HG03457 (cell line): ENCODE data around the gene DACH1.
"Not testable (repeated sequence)": the region's sequence is repeated elsewhere in the genome, so short reads cannot be mapped to it uniquely, and the experiment has no call there.

ENCODE experiments used
- ATAC-seq: cut with Tn5 transposase; IDR thresholded peaks from one replicate; pipeline ENCODE4 v1.9.1; 2021; ENCODE audit warnings: moderate number of reproducible peaks; ENCODE audit not compliant: unreplicated experiment

Gene DACH1

DNA sequence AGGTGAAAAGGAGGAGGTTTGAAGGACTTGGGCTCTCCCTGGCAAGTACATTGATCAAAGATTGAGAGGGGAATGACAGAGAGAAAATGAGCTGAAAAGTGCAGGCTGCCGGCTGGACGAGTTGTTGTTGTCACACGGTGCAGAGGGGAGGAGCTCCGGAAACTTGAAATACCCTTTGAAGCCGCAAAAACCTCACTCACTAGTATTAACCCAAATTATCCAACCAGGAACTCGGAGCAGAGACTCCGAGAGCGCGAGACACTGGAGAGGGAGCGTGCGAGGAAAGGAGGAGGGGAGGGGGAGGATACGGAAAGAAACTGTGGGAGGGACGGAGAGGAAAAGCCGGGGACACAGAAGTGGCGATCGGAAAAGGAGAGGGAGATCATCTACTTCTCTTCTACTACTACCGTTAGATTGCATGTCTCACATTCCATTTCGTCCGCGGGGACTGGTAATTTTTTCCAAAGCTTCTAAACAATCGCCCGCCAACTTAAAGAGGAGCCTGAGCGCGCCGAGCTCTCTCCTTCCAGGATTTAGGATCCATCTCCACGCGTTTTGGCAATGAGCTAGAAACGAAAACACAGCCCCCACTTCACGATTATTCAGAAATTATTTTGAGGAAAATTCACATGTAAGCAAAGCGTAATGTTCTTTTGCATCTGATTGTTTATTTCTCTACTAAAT is at the start of gene DACH1:
Gene DACH1, minus strand, starts transcription at position 74 of the 684 bp plus-strand sequence.
- no peak for ATAC-seq

DNA sequence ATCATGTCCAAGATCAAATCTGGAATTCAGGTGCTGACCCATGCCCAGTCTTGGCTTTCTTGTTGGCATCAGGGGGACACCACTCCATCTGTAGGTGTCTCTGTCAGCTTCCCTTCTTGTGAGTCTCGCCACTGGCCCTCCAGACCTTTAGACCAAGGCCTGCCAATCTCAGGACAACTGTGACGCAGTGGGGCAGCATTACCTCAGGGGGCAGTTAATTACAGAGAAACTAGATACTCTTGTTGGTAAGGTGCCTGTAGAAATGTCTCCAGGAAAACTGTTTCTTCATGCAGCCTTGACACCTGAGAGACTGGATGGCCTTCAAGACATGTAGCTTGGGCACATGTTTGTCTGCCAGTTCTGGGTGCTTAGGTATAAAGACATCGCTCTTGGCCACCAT is 46.7 kb upstream of the DACH1 start:
- ATAC-seq, result no peak

DNA sequence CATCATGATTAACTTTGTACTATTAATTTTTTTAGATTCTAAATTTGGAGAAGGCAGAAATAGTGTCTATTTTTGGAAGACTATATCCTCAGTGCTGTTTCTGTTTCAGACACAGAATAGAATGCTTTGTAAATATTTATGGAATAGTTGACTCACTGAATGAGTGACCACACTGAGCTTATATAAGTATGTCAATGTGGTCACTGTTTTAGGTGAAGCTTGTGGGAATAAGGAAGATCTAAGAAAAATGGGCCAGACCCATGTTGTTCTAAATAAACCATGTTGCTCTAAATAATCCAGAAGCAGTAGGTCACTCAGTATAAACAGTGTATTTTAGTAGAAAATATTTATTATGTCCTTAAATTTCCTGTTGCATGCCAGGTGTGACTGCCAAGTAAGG is 45.5 kb upstream of the DACH1 start:
- ATAC-seq, result no peak

DNA sequence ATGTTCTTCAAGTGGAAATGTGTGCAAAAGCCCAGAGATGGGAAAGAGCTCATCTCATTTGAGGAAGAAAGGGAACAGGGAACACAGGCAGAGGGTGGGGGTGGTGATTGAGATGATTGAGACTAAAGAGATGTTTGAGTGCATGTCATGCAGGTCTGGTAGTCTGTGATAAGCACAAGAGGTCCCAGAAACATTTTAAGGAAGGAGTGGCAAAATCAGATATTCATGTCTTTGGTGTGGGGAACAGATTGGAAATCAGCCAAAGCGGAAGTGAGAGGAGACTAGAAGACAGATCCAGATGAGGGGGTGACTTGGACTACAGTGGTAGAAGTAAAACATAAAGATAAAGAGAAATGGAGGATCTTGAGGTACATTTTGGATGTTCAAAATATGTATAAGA is 39.4 kb upstream of the DACH1 start:
- no peak for ATAC-seq

DNA sequence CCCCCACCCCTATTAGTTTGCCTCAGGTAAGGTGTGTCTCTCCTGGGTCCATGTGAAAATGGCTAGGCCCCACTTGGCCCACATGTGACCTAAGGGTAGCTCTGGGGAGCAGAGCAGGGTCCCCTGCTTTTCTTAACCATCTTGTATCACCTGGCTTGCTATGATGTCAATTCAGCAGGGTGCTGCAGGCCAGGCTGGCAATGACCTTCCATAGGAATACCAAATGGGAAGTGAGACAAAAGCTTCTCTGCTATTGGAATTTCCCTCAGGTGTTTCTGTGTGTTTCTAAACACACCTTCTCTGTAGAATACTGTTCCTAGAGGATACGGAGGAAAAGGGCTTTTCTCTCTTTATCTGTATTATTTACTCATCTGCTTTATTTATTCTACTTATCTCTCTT is 35.7 kb upstream of the DACH1 start:
- no peak for ATAC-seq

DNA sequence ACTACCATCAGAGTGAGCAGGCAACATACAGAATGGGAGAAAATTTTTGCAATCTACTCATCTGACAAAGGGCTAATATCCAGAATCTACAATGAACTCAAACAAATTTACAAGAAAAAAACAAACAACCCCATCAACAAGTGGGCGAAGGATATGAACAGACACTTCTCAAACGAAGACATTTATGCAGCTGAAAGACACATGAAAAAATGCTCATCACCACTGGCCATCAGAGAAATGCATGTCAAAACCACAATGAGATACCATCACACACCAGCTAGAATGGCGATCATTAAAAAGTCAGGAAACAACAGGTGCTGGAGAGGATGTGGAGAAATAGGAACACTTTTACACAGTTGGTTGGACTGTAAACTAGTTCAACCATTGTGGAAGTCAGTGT is 26.5 kb upstream of the DACH1 start:
- ATAC-seq, result not testable (repeated sequence)

DNA sequence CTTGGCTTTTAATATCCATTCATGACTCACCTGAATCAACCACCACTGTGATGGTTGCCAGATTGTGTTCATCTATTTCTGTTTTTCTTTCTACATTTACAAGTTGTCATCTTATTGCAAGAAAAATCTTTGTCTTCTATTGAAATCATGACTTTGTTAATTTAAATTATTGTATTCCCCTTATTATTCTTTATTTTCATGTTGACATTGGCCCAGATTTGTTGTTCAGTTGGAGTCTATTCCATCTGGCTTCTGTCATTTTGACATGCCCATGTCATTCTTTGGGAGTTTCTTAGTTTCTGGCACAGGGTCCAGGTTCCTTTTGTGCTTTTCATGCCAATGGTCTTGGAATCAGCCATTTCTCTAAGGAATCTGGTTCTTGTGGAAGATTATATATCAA is 19.9 kb upstream of the DACH1 start:
- no peak for ATAC-seq

DNA sequence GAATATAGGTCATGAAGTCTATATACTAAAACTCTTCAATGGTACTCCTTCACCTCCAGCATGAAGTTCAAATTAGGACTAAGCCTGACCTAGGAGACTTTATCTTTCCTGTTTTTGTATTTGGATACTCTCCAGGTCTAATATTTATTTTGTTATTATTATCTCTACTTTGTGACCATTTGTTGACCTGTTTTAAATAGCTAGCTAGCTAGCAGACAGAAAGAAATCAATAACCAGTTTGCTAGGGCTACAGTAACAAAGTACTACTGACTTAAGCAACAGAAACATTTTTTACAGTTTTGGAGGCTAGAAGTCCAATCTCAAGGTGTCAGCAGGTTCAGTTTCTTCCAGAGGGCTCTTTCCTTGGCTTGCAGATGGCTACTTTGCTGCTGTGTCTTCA is 15.1 kb upstream of the DACH1 start:
- no peak for ATAC-seq

DNA sequence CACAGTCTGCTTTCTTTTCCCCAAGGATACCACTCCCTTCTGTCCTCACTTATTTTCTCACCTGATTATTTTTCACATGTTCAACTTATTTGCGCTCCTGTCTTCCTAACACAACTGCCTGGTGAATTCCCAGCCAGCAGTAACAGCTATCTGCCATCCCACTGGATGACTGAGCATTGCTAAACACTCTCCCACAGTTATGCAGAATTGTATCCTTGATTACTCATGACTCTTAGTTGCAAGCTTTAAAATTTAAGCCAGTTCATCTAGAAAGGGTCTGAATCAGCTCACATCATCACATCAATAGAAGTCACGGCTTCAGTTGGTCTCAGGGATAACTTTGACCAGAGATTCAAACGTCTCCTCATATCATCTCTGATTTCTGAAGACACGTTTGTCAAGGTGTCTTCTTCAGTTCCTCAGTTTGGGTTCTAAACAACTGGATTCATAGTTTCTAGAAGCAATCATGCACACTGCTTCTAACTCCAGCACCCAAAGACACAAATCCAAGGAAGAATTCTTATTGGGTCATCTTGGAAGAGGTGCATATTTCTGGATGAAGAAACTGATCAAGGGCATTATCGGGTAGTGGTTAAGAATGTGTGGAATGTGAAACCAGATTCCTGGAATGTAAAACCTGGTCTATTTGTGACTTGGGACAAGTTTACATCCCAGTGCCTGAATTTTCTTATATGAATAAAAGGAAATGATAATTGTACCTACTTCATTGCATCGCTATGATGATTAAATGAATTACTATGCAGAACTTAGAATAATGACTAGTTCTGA is 13.9 kb upstream of the DACH1 start:
- ATAC-seq, result no peak

DNA sequence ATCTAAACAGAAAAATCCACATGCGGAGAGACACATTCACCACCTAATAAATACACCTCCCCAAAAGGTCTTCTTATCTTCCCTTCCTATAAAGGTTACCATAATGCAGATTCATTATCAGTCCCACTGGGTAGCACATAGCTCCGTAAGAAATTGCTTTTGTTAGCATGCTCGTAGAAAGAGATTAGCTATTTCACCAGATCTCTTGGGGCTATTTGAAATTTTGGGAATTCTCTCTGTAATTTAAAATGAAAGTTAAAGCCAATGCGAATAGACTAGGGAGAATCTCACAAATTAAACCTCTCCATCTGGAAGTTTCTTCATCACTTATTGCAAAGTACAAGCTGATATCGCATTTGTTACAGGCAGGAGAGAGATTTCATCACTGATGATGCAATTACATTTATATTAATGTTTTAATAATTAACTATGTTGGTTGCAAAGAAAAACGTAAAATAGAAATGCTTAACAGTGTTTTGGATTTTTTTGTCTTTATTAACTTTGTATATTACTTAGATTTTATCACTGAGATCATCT is 12.9 kb upstream of the DACH1 start:
- ATAC-seq, result no peak

DNA sequence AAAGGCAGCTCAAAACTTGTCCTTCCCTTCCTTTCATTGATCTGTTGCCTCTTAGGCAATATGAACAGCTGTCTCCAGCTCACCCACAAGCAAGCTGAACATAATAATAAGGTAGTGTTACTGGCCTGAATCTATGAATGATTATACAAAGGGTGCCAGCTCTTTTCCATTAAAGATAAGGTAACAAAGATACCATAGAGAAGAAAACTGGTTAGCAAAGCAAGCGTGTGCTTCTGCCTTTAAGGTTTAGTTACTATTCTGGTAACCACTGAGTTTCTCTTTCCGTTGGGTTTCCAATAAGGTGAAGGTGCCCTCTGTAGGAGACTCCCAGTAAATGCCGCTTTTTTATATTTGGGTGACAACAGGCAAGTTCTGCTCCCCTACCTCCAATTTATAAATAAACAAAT is 12.1 kb upstream of the DACH1 start:
- peak; percentile 96 for ATAC-seq

DNA sequence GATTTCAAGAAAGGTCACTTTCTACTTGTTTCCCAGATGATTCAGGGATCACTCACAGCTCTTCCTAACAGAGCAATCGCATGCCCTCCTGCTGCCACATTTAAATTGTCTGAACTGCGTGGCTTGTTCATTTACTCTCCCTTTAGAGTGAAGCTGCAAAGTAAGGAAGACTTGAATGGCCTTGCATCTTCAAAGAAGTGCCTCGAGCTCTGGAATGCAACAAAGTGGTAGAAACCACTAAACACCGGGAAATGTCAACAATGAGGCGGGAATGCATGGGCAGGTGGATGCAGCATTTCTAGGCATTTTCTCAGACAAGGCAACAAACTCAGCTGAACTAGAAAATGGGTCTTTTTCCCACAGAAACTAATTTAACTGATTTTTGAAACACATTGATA is 10.3 kb upstream of the DACH1 start:
- no peak for ATAC-seq

DNA sequence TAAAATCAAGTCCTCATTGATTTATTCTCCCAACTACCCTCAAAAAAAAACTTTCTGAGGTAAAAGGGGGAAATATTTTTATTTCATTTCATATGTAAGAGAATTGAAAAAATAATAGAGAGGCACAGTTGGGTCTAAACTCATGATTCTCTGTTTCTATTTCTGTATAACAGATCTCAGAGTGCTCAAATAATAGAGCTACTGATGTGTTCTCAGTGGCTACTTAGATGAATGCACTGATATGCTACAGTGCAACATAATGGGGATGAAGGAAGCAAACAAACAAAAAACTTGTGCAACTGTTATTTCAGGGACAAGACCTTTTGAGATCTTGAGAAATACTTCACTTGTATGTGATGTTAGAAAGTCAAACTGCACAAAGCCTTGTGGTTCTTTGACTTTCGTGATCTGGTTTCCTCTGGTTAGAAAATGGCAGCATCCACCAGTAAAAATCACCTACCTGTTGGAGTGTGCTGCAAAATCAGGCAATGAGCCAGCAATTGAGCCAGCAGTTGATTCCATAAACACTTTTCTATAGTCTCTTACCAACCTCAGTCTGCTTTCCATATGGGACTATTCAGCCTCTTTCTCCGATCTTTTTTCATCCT is 9.7 kb upstream of the DACH1 start:
- ATAC-seq, result no peak

DNA sequence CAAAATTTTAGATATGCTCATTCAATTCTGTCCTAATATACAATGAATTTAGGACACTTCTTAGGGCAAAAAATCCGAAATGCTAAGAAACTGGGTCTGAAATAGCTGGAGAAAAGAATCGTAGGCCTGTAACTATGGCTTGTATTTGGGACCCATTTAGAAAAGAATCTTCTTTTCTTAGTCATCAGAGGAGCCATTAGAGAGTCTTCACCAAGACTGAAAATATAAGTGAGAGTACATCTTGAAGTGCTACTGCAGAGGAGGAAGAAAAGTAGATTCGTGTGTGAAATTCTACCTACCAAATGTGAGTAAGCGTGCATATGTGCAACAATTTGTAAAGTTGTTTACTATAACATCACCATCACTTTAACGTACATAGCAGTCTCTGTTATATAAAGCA is 8.8 kb upstream of the DACH1 start:
- ATAC-seq, result no peak

DNA sequence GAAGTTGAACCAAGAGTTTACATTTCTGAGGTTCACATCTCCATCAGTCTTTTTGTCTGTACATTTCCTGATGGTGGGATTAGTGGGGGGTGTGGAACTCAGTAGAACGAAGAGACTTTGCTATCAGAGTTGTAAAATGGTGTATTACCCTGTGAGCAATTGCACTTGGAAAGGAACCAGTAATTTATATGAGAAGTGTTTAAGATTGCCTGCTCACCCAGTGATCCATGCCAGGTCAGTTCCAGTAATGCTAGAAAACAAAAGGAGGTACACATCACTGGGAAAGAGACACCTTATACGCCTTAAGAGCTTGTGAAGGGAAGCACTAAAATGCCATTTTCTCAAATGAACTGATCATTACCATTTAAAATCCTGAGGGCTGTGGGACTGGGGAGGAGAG is 7.5 kb upstream of the DACH1 start:
- ATAC-seq, result no peak

DNA sequence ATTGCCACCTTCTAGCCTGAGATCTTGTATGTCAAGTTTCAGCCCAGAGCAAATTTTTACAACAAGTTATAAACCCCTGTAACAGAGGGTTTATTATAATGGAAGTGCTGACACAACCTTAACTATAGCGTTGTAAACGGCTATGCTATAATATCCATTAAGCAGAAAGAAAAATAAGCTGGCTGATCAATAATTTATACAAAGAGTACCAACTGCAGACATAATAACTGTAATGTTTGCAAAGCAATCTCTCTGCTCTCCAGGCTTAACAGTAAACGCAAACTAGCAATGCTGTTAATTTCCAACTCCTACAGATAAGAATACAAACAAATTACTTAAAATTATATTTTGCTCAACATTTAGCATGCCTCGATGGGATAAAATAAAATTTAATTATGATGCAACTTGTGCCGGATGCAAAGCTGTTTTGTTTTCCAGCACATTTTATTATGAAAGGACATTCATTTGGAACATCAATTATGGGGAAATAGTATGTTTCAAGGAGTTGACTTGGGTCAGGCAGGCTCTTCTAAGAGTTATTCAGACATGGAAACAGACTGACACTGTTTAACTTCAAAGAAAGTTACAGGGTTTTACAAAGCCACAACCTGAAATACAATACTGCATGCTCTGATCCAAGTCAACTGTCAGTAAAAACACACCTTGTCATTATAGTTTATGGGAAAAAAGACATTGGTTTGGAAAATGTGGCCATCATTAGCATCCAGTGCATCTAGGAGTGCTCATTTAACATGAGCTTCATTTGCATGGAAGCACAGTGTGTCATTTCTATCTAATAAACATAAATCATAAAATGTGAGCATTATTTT is 6.6 kb upstream of the DACH1 start:
- no peak for ATAC-seq

DNA sequence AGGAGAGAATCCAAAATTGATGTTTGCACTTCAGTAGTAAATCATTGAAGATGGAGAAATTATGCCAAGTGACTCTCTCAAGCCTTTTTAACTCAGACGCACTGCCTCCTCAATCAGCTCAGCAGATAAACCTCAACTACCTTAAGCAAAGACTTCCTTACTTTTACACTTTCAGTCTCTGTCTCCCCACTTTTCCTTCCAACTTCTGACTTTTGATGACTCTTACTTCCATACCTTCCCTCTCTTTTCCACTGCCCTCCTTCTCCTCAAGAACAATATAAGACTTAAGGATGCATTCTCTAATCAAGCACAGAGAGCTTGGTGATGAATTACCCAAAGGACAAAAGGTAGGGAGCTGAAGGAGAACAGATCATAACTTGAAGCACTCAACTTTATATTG is 4.8 kb upstream of the DACH1 start:
- ATAC-seq, result no peak

DNA sequence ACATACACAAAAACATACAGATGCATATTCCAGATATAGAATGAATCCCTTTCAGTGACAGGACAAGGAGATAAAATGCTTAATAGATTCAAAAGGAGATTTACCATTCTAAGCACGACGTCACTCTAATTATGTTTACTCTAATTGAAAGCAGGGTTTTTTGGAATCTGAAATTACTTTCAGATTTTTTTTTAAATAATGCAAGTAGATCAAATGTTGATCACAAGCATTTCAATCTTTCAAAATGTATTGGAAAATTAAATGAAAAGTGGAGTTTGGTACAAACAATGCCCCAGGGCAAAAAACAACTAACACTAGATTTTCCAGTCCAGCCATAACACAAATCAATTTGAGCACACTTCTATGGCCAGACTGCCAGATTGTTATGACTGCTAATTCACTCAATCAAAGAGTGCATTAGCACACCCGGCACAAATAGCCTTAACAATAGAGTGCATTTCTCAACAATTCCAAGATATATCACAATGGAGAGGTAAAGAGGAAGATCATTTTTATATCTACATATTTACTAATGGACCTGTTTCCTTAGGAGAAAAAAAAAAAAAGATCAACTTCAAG is 4.3 kb upstream of the DACH1 start:
- ATAC-seq, result no peak

DNA sequence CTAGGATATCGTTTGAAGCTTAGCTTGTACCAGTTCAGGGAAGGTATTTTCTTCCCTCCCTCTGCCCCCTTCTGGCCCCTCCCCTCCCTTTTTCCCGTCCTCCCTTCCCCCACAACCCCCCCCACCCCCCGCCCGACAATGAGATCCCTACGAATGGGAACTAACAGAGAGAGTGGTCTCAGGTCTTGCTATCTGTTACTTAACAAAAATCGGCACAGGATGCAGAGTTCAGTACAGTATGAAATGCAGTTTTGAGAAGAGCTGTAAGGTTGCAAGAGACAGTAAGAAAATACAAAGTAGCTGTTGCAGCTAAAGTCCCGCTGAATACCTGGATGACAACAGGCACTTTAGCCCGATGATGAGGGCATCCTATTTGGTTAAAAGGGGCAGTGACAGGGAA is 3.1 kb upstream of the DACH1 start:
- ATAC-seq, result no peak

DNA sequence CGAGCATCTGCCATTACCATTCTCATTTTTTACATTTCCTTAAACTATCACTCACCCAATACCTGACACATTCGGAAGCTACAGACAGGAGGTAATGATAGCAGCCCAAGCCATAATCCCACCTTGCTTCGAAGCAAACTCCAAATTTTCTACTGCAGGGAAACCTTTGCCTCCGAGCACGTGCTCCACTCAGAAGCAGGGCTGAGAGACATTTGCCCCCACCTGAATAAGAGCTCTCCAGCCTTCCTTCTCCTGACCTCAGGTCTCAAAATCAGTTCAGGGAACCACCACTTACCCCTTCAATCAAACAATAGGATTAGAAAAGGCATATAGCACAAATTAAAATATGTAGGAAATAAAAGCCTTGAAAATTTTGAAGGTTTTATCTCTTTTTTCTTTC is 2.3 kb upstream of the DACH1 start:
- no peak for ATAC-seq
